ENCODE measurements around the gene NSMCE1.
A peak's percentile ranks its signal among the peaks of the same experiment; 100 is the strongest.
"Not testable (repeated sequence)": the region's sequence is repeated elsewhere in the genome, so short reads cannot be mapped to it uniquely, and the experiment has no call there.

NSMCE1 gene

DNA sequence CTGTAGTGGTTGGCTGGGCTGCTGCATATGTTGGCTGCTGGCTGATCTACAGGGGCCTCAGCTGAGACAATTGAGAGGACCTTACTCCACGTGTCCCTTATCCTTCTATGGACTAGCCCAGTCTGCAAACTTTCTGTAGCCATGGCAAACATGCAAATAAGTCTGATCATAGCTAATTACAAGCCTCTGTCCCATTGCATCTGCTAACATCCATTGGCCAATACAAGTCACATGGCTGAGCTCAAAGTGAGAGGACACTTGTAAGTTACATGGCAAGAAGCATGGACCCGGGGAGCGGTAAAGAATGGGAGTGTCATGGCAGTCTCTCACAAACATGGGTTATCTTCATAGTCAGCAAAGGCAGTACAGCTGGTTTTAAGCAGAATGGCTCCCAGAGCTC, 33.6 kb upstream of the NSMCE1 start:
- DNase-seq, result no peak

DNA sequence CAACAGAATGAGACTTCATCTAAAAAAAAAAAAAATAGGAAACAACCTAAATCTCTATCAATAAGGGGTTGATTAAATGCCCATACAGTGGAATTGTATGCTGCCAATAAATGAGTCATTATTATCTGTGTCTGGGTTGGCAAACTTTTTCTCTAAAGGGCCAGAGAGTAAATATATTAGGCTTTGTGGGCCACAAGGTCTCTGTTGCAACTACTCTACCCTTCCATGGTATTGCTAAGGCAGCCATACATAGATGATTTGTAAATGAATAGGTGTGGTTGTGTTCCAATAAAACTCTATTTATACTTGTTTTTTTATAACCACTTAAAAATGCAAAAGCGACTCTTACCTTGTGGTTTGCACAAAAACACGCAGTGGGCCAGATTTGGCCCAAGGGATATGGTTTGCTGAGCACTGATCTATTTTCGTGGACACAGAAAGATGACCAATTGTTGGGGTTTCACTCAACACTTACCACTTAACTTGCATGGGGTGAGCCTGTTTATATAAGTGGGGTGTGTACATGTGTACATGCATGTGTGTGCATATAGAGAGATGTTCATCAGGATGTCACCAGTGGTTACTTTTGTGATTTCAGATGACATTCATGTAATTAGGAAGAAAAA, 32.8 kb upstream of the NSMCE1 start:
- no peak for DNase-seq

DNA sequence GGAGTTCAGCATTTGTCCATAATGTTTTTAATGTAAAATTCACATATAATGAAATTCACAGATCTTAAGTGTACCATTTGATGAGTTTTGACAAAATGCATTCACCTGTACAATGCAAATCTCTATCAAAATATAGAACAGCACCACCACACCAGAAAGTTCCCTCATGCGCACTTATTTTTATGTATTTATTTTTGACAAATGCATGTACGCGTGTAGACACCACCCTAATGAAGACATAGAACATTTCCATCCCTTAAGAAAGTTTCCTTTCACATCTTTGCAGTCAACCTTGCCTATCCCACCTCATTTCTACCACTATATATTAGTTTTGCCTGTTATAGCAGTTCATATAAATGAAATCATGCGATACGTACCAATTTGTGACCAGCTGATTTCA, 29.6 kb upstream of the NSMCE1 start:
- DNase-seq, result no peak

DNA sequence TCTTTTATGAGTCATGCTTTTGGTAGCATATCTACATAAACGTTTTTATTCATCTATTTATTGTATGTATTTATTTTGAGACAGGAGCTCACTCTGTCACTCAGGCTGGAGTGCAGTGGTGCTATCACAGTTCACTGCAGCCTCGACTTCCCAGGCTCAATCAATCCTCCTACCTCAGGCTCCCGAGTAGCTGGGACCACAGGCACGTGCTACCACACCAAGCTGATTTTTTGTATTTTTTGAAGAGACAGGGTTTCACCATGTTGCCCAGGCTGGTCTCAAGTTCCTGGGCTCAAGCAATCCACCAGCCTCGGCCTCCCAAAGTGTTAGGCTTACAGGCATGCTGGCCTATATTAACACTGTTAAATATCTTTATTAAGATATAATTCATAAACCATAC, 24.8 kb upstream of the NSMCE1 start:
- no peak for DNase-seq

DNA sequence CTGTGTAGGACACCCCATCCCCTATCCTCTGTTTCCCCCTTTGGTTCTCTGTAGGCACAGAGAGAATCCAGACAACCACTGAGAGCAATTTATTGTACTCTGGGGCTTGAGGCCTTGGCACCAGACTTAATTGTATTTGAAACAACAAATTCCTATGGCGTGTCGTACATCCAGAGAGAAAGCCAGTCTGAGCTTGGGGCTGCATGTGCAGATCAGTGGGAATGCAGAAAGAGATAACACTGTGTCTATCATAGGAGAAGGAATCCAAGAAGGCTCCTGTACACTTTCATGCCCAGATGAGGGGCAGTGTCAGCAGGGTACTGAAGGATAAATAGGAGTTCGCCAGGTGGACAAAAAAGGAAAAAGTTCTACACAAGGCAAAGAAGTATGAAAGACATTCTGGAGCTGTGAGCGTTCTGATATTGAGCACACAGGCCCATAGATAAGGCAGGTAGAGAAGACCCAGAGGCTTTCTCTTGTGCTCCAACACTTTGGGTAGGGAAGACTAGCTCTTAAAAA, 23.2 kb upstream of the NSMCE1 start:
- no peak for DNase-seq

DNA sequence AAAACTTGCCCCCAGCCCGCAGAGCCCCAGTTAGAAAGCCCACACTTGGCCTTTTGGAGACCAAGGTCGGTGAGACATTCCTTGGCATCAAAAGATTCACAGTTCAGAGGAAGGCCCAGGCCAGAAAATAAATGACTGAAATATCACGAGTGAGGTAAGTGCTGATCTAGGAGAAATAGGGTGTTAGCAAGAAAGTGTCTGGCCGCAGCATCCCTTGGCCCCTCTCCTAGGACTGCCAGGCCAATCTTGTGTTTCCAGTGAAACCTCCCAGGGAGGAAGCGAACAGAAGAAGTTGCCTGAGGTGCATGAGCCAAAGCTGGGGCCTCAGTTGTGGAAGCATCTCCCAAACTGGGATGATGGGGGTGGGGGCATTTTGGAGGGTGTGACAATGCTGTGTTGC, 22.5 kb upstream of the NSMCE1 start:
- no peak for DNase-seq

DNA sequence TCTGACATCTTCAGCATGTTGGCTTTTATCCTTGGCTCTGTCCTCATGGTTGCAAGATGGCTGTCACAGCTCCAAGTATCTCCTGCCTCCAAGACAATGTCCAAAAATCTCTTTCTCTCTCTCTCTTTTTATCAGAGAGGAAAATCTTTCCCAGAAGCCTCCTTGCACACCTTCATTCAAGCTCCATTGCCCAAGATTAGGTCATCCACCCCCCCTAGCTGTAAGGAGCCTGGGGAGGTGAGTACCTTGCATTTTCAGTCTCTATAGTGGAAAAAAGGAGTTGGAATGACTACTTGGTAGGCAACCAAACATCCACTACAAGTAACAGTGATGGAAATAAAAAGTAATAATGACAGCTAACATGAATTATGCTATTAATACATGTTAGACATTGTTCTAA, 22.0 kb upstream of the NSMCE1 start:
- DNase-seq, result no peak

DNA sequence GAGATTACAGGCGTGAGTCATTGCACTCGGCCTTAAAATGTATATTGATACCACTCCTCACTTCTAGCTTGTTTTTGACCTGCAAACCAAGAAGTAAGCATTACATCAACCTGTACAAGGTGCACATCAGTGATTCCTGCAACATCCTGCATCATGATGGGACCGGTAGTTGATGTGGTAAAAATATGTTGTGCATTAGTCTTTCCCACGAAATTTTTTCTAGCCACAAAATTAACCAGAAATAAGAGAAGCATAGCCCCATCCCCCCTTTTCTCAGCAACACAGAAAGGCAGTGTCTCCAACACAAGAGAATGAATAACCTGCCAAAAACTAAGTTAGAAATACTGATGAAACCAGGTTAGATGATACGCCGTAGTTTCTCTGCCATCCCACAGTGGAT, 21.1 kb upstream of the NSMCE1 start:
- no peak for DNase-seq

DNA sequence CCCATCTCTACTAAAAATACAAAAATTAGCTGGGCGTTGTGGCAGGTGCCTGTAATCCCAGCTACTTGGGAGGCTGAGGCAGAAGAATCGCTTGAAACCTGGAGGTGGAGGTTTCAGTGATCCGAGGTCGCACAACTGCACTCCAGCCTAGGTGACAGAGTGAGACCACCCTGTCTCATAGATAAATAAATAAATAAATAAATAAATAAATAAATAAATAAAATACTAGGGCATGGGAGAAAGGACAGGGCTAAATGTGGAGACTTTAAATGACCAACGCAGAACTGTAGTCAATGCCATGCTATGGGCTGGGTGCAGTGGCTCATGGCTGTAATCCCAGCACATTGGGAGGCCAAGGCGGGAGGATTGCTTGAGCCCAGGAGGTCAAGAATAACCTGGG, 19.7 kb upstream of the NSMCE1 start:
- not testable (repeated sequence) for DNase-seq

DNA sequence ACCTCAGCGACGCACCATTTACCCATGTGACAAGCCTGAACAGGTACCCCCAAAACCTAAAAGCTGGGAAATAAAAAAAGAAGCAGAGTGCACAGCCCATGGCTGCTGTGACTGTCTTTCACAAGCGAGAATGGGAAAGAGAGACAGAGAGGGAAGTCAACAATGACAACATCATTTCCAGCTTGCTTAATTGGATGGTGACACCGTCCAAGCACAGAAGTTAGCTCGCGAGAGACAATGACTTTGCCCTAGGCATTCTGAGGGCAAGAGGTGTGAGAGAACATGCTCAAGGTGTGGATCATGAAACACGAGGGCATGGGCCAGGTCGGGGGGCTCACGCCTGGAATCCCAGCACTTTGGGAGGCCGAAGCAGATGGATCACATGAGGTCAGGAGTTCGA, 19.3 kb upstream of the NSMCE1 start:
- peak; percentile 54 to 61 for DNase-seq

DNA sequence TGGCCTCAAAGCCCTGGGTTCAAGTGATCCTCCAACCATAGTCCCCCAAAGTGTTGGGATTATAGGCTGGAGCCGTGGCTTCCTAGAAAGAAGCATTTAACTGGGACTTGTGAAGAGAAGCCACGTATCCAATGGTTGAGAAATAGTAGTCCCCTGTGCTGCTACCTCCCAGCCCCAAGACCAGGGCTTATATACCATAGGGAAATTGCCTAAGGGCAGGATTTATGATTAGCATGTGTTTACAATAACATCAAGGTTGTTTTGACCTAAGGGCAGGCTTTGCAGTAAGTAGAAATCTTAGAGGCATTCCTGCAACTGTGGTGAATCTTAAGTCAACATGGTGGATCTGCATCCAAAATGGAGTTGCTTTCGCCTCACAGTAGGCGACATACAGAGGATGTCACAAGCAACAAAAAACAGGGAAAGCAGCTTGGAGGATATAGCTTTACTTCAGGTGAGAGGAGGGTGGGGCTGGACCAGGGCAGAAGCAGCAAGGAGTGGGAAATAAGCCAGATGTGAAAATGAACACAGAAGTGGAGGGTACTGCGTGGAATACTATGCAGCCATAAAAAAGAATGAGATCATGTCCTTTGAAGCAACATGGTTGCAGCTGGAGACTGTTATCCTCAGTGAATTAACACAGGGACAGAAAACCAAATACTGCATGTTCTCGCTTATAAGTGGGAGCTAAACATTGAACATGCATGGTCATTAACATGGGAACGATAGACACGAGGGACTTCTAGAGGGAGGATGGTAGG, 18.7 kb upstream of the NSMCE1 start:
- DNase-seq, result no peak

DNA sequence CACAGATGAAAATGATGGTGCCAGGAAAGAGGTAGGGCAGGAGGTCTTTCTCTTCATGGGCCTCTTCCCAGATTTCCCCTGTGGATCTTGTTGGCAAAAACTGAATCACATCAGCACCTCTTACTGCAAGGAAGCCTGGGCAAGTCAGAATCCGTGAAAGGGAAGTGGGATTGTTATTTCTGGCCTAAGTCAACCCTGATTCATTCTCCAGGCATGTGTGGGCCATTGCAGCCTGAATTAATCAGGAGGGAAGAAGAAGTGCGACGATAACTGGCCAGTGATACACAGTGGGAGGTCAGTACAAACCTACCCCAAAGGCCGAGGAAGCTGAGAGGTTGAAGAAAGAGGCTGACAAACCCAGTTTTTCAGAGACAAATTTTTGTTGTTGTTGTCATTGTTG, 17.9 kb upstream of the NSMCE1 start:
- DNase-seq, result no peak

DNA sequence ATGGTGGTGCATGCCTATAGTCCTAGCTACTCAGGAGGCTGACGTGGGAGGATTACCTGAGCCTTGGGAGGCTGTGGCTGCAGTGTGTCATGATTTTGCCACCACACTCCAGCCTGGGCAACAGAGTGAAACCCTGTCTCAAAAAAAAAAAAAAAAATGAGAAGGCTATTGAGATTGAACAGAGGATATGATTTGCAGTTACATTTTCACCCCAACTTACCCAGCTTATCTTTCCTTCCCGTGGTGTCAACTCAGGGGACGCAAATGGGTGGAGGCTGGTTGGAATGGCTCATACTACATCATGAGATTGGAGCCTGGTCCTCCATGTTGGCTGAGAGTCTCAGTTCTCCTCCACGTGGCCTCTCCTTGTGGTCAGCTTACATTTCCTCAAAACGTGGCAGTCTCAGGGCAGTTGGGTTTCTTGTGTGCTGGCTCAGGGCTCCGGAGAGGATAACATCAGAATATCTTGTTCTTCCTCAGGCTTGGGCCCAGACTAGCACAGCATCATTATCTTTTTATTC, 17.2 kb upstream of the NSMCE1 start:
- DNase-seq, result no peak

DNA sequence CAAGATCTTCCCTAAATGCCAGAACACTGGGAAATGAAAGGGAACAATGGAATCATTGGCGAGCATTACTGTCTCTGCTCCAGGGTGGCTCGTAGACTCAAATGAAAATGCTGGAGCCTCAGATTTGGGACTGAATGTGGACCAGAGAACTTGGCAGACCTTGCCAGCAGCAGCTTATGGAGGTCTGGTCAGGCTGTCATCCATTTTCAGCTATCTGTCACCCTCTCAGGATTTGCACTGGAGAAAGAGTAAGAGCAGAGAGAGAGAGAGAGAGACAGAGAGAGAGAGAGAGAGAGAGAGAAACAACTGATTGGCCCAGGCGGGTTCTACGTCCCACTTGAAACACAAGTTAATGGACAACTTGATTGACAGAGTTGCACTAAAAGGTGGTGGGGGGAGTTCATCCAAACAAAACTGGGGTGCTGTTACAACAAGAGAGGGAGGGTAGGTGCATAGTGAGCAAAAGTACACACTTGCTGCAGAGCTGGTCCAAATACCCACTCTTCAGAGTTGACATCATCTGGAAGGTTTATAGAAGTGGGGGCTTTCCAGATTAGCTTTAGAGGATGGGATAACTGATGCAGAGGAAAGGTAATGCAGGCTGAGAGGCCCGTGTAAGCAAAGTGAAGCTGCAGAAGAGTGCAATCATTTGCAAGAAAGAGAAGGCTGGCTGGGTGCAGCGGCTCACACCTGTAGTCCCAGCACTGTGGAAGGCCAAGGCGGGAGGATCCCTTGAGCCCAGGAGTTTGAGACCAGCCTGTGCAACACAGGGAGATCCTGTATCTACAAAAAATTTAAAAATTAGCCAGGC, 16.5 kb upstream of the NSMCE1 start:
- no peak for DNase-seq

DNA sequence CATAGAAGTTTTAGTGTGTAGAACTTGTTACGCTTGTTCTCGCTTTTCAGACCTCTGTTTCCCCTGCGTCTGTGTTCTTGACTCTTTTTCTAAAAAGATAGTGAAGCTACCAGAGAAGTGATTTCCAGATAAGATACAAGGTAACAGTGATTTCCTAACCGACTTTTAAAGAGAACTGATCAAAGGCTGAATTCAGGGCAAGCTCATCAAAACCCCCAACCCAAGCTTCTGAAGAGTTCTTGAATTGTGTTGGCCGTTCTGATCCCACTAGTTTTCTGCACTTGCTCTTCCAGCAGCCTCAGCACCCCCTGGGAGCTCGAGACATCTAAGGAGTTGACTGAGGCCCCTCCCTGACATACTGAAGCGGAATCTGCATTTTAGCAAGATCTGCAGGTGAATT, 12.7 kb upstream of the NSMCE1 start:
- DNase-seq, result no peak

DNA sequence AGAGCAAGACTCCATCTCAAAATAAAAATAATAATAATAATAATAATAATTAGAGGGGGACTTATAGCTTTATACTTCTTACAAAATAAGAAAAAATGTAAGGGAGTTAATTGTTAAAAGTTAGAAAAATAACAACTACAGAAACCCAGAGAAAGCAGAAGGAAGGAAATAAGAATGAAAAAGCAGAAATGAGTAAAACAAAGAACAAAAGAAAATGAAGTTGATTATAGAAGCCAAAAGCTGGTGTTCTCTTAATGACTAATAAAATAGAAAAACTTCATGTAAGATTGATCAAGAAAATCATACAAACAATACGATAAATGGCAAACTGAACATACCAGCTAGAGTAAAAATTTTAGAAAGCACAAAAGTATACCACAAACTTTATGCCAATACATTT, 6.8 kb upstream of the NSMCE1 start:
- DNase-seq, result no peak

DNA sequence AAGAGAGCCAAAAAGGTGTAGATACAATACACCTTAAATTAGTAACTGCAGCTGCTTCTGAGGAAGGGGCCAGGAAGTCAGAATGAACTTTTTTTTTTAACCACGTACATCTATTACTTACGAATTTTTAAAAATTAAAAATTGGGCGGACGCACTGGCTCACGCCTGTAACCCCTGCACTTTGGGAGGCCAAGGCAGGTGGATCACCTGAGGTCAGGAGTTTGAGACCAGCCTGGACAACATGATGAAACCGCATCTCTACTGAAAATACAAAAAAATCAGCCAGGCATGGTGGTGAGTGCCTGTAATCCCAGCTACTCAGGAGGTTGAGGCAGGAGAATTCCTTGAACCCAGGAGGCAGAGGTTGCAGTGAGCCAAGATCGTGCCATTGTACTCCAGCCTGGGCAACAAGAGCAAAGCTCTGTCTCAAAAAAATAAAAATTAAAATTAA, 5.9 kb upstream of the NSMCE1 start:
- not testable (repeated sequence) for DNase-seq

DNA sequence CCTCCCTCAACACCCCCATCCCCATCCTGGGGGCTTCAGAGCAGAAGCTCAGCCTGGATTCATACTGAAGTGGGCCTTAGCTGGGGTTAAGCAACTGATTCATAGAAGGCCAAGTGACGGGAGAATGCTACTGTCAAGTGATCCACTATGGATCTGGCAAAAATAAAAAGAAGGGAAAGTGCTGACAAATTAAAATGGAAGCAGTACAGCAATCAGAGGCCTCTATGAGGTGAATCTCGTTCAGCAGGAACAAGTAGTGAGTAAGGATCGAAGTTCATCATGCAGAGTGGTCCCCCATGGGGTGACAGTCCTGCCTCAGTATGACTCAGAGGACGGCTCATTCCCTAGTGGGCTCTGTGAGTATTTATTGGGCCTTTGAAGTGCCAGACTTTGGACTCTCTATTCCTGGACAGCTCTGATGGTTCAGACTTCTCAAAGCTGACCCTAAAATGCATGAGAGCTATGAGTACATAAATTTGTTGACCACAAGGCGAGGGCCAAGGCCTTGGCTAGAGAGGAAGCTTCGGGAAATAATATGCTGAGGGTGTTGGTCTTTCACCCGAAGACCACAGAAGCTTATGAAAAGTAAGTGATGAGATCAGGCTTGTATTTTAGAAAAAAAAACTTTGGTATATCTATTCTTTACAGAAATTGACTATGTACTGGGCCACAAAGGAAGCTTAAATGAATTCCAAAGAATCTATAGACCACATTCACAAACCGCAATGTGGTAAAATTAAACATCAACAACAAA, 5.3 kb upstream of the NSMCE1 start:
- no peak for DNase-seq

DNA sequence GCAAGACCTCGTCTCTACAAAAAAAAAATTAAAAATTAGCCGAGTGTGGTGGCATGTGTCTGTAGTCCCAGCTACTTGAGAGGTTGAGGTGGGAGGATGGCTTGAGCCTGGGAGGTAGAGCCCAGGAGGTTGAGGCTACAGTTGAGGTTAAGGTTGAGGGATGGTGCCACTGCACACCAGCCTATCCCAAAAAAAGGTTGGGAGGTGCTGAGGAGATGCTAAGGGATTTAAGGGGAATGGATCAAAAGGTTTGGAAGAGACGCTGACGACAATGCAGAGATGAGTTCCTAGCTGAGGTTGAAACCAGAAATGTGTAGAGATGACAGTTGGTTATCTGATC, 4.7 kb upstream of the NSMCE1 start:
- DNase-seq, result no peak

DNA sequence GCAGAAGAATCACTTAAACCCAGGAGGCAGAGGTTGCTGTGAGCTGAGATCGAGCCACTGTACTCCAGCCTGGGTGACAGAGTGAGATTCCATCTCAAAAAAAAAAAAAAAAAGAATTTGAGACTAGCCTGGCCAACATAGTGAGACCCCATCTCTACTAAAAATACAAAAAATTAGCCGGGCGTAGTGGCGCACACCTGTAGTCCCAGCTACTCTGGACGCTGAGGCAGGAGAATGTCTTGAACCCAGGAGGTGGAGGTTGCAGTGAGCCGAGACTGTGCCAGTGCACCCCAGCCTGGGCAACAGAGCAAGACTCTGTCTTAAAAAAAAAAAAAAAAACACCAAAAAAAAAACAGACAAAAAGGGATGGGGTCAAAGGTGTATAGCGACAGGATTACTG, 4.1 kb upstream of the NSMCE1 start:
- not testable (repeated sequence) for DNase-seq

DNA sequence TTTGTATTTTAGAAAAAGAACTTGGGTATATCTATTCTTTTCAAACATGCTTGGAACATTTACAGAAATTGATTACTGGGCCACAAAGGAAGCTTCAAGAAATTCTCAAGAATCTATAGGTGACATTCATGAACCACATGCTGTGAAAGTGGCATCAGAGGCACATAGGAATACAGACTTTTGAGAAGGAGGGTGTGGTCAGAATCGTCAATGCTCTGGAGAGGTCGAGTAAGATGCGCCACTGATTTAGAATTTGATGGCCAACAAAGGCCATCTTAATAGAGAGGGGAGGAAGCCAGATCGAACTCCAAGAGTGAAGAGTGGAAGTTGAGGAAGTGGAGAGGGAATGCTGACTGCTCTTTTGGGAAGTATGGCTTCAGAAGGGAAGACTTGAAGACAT, 3.5 kb upstream of the NSMCE1 start:
- no peak for DNase-seq

DNA sequence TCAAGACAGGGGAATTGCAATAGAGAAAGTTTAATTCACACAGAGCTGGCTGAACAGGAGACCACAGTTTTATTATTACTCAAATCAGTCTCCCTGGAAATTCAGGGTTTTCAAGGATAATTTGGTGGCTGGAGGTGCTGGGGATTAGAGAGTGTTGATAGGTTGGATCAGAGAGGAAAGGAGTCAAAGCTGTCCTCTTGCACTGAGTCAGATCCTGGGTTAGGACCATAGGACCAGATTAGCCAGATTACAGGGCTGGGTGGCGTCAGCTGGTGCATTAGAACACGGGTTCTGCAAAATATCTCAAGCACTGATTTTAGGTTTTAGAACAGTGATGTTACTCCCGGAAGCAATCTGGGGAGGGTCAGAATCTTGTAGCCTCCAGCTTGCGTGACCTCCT, 1.8 kb upstream of the NSMCE1 start:
- DNase-seq, result no peak
